HG03039 (cell line): Measurements from ENCODE around the gene EXOSC2.

Experiments
- ATAC-seq: cut with Tn5 transposase; IDR thresholded peaks from one replicate; pipeline ENCODE4 v1.9.1; 2021; ENCODE audit warnings: mild to moderate bottlenecking, moderate library complexity; ENCODE audit not compliant: unreplicated experiment

Gene EXOSC2

DNA sequence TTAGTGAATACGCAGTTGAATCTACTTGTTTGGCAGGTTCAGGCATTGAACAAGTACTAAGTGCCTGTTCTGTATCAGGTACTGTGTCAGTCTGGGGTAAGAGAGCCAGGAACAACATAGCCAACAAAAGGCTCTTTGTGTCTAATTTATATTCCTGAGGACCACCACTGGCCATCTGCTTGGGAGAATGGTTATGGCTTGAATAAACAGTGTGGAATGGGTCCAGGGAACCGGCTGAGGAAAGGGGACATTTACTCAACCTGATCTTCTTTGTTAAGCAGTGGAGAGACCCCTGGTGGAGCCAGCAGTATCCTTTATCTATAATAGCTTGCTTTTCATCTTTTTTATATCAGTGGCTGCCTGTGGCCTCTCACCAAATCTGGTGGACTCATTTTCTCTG, 38.6 kb downstream of the EXOSC2 start:
- ATAC-seq, result no peak

DNA sequence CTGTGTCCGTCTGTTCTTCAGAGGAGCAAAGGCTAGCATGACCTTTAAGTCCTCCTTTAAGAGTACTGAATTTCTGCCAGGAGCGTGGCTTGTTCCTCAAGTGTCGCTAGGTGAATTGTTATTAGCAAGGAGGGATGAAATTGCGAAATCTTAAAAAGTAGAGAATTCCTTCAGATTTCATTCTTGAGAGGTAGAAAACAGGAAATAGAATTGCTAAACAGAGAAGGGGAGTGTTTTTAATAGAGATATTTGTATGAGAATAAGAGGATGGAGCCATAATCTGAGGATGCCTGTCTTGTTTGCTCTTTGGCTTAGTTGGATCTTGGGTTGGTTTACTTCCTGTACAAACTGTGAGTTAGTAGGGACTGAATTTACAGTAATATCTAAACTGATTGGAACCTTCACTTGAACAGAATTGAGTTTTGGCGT, 39.2 kb downstream of the EXOSC2 start:
- ATAC-seq, result no peak

DNA sequence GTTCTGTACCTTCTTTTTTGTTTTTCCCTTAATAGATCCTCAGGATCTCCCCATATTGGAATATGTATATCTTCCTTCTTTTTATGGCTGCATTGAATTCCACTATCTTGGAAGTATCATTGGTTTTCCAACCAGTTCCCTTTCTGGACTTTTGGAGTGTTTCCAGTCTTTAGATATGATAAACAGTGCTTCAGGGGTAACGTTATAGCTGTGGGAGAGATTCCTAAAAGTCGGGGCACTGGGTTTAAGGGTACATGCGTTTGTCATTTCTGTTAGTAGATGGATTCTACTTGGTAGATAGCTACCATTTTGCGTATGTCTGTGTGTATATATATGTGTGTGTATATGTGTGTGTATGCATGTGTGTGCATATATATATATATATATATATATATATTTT, 42.0 kb downstream of the EXOSC2 start:
- no peak for ATAC-seq

DNA sequence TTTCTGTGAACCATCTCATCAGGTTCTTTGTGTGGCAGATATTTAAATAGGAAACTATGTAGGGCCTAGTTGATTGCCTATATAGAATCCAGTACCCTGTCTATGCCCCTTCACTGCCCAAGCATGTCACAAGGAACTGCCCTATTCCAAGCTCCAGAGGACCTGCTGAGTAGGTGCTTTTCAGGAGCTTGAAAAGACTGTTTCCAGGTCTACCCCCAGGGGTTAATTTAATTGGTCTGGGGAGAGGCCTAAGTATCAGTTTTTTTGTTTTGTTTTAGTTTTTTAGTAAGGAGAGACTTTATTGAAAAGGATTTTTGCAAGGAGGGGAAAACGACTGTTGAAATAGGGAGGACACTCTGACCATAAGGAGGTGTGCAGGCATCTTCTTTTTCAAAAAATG, 43.3 kb downstream of the EXOSC2 start:
- ATAC-seq, result no peak

DNA sequence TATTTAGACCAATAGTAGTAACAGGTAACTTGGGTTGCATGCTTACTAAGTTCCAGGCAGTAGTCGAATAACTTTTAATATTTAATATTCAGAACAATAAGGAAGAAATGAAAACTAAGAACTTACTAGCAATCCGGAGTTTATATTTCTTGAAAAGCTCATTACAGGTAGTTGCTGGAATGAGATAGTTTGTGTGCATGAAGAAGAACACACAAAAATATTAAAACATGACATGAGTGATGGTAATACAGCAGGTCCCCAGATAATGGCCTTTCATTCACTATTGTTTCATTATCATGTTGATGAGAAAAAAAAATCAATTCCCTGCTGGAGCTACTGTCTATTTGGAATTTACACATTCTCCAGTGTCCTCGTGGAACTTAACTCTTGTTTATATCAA, 44.7 kb downstream of the EXOSC2 start:
- no peak for ATAC-seq

DNA sequence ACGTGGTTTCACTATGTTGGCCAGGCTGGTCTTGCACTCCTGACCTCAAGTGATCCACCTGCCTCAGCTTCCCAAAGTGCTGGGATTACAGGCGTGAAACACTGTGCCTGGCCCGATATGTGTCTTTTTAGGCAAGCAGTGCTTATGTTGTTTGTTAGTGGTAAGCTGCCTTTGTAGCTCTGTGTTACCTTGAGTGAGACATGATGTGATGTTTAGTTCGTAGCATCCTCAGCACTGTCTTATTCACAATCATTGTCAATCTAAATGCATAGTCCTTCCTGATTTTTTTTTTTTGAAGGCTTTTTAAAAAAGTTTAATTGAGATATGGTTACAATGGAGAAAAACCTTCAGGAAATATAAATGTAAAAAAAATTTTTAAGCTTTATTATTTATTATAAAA, 45.5 kb downstream of the EXOSC2 start:
- no peak for ATAC-seq

DNA sequence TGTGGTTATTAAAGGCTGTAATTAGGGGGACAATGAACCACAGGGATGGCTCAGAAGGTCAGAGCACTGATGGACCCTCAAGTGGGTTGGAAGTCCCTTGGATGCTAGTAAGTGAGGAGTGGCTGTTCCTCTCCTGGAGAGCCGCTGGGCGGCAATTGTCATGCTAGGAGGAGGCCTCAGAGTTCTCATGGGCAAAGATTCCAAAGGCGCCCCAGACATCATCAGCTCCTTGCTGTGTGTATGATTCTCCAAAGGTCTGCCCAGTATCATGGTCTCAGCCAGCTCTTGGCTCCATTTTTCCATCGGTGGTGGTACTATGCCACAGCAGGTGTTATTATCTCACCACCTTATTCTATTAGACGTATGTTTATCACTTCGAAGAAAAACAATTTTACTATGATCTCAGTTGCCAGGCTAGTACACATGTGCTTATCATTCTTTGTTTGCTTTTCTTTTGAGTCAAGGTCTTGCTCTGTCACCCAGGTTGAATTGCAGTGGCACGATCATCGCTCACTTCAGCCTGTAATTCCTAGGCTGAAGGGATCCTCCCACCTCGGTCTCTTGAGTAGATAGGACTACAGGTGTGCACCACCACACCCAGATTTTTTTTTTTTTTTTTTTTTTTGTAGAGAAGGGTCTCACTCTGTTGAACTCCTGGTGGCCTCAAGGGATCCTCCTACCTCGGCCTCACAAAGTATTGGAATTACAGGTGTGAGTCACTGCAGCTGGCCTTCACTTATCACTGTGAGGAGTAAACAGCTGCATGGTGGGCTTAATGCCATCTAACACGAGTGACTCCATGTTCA, 46.8 kb downstream of the EXOSC2 start:
- ATAC-seq, result no peak

DNA sequence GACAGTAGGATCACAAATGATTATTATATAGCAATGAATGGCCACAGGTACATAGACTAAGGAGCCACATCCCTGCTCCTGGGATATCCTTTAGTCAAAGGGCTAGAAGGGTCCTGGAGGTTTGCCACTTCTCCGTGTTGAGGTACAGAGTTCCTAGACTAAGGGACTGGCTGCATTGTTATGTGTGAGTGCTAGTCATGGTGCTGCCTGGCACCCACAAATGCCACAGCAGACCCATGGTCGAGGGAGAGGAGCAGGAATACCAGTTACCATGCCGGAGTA, 47.4 kb downstream of the EXOSC2 start:
- ATAC-seq, result no peak

DNA sequence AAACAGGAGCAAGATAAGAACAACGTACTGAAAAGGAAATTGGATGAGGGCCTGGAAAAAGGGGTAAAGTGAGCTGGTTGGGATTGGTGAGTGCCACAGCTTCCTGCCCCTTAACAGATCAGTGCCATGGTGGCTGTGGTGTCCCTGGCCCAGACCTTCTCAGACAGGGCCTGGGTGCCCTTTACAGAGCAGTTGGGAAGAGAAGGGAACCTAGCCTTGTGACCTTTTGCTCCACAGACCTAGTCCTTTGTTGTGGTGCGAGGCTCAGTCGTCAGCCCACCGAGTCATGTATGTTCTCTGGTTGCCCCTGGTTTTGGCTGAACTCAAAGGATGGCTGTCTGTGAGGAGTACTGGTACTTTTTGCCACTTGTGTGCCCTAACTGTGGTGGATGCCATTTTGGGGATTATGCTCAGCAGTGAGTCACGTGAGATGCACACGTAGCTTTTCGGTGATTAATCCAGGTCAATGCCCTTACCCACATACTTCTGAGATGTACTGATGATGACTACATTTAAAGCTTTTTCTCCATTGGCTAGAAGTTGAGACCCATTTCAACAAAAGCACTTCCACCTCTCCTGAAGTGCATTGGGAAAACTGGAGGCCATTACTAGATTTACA, 48.4 kb downstream of the EXOSC2 start:
- no peak for ATAC-seq

DNA sequence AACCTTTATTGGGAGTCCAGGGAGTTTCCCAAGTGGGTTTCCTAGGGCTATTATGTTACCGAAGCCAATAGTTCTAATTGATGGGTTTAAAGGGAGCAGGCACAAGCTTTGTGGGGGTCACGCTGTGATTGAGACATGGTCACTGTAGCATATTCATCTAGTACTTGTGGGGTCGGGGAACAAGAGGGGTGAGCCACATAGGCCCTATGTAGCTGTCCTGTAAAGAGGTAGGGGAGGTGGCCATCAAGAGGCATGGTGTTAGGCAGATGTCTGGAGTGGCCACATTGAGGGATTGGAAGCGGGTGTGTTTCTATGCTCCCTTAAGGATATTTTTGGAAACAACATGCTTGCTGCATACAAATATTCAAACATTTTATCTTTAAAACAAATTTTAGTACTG, 50.1 kb downstream of the EXOSC2 start:
- ATAC-seq, result no peak

DNA sequence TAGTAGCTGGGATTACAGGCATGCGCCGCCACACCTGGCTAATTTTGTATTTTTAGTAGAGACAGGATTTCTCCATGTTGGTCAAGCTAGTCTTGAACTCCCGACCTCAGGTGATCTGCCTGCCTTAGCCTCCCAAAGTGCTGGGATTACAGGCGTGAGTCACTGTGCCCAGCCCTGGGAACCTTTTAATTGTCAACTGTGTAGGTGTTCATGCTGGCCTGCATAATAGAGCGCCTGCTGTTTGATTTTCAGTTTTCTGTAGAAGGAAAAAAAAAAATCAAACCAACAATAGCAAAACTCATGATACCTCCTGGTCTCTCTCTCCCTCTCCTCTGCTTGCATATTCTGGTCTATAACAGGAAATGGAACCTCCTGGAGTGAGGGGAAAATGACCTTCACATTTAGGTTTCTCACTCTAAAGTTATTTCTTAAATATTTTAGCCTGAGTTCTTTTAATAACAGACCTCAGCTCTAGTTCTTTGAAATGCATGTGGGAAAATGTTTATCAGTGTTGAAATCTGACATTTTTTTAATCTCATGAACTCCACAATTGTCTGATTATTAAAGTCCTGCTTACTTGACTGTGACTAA, 51.7 kb downstream of the EXOSC2 start:
- no peak for ATAC-seq

DNA sequence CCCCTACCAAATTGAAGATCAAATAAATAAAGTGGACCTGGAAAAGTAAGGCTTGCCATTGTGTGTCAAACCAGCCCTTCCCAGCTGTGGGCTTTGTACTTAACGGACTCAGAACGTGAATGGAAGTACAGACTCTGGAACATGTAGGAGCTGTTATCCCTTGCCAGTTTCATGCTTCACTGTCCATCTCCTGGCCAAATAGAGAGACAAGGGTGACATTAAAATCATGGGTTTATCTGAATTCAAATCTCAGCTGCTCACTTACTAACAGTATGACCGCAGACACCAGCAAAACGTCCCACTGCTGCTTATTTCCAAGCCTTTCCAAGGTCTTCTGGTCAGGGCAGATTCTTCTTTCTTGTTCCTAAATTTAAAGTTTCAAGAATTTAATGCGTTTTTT, 52.2 kb downstream of the EXOSC2 start:
- no peak for ATAC-seq

DNA sequence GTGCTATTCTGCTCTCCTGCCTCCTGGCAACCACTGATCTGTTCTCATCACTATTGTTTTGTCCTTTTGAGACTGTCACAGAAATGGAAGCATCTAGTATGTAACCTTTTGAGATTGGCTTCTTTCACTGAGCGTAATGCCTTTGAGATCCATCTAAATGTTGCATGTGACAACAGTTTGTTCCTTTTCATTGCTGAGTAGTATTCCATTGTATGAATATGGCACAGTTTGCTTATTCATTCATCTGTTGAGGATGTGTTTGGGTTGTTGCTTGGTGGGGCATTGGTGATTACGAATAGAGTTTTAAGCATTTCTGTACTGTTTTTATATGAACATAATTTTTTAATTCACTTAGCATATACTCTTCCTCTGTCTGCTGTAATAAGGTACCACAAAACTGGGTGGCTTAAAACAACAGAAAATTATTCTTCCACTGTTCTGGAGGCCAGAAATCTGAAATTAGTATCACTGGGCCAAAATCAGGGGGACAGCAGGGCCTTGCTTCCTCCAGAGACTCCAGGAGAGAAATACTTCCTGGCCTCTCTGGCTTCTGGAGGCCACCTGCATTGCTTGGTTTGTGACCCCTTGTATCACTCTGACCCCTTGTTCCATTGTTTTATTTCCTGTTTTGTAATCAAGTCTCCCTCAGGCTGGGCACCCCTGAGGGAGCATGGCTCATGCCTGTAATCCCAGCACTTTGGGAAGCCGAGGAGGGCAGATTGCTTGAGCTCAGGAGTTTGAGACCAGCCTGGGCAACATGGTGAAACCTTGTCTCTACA, 53.0 kb downstream of the EXOSC2 start:
- no peak for ATAC-seq

DNA sequence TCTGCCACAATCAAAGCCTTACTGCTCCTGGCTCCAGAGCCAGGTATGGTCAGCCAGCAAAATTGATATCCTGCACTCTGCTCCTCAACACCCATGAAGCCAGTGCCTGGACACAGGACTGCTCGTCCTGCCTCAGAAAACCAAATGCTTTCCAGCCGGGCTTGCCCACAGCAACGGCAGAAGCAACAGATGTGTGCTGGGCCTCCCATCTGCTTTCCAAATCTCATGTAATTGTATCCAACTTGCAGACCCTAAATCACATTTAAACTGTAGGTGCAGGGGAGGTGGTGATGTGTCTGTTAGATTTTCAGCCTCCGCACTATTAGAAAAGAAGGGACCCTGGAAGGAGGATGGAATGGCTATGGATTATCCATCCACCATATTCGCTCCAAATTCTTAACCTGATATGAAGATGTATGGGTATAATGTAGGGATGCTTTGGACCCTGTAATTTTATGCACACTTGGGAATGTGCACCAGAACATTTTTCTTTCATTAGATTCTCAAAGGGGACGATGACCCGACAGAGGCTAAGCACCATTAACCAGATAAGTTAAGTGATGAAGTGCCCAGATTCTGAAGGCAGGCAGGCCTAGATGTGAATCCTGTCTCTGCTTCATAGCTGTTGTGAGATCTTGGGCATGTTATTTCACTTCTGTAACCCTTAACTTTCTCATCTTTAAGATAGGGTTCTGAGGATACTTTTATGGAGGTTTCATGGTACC, 58.2 kb downstream of the EXOSC2 start:
- no peak for ATAC-seq
